SJSA1 (cell line): ENCODE measurements around the gene DEAF1. TPM values are rescaled to one million over a fixed set of nuclear protein-coding genes. Genes with fewer than 3 reads are reported as not detected.

Source experiments
- DNase-seq, 2 experiments: peaks; one replicate each; pipeline ENCODE4 v3.0.0-alpha.2; 2015 to 2020; ENCODE audit warnings: low spot score in 2 of 2, low read depth in 1 of 2
- H3K27ac ChIP-seq: fragments of 250-450 bp; sonication (Bioruptor Pico); 2 replicates; pipeline ENCODE4 v1.5.1; 2020; ENCODE audit warnings: mild to moderate bottlenecking, moderate library complexity
- H3K27me3 ChIP-seq: fragments of 250-450 bp; sonication (Bioruptor Pico); replicated peaks from 2 replicates; pipeline ENCODE4 v1.5.1; 2020; ENCODE audit warnings: mild to moderate bottlenecking, moderate library complexity
- H3K36me3 ChIP-seq: fragments of 250-450 bp; sonication (Bioruptor Pico); 2 replicates; pipeline ENCODE4 v1.5.1; 2020; ENCODE audit warnings: mild to moderate bottlenecking
- H3K4me1 ChIP-seq: fragments of 250-450 bp; sonication (Bioruptor Pico); replicated peaks from 2 replicates; pipeline ENCODE4 v1.6.1; 2021; ENCODE audit warnings: mild to moderate bottlenecking
- H3K4me3 ChIP-seq: fragments of 250-450 bp; sonication (Bioruptor Pico); 2 replicates; pipeline ENCODE4 v1.5.1; 2020; ENCODE audit warnings: mild to moderate bottlenecking
- H3K9me3 ChIP-seq: fragments of 250-450 bp; sonication (Bioruptor Pico); replicated peaks from 2 replicates; pipeline ENCODE4 v1.5.1; 2020; ENCODE audit warnings: mild to moderate bottlenecking
- total RNA-seq: library from RNA; depleted of rRNA; stranded (reverse); fragments of >200 nt; shearing (Covaris generic); gene quantifications from 2 replicates; pipeline ENCODE4 v1.2.3, GENCODE V29; 2014

DEAF1 gene
- total RNA-seq, 1 experiment from 2014 or later: 8.0 TPM

- H3K36me3 ChIP-seq: no peaks in the 10 kb centered on the region
- H3K4me3 ChIP-seq: no peak overlapping the region
- no peak overlapping the region for H3K27ac ChIP-seq
- no peaks in the 10 kb centered on the region for H3K4me1 ChIP-seq
- H3K27me3 ChIP-seq: peaks cover 2% of the 10 kb centered on the region
- no peaks in the 10 kb centered on the region for H3K9me3 ChIP-seq
- DNase-seq: no peak
Observed at GRCh38 chr11:726278-727220, 31.5 kb upstream of the DEAF1 start.

- Histone ChIP-seq H3K4me1 (no peaks in the 10 kb centered on the region), H3K4me3 (no peak overlapping the region), H3K27ac (no peak overlapping the region), H3K36me3 (no peaks in the 10 kb centered on the region), H3K9me3 (no peaks in the 10 kb centered on the region), H3K27me3 (peaks cover 9% of the 10 kb centered on the region)
- DNase-seq: no peak
Observed at GRCh38 chr11:725624-726202, 30.7 kb upstream of the DEAF1 start.

- no peaks in the 10 kb centered on the region for H3K4me1 ChIP-seq
- H3K4me3 ChIP-seq: no peak overlapping the region
- no peaks in the 10 kb centered on the region for H3K9me3 ChIP-seq
- H3K27ac ChIP-seq: no peak overlapping the region
- H3K27me3 ChIP-seq: peaks cover 17% of the 10 kb centered on the region
- no peaks in the 10 kb centered on the region for H3K36me3 ChIP-seq
- no peak for DNase-seq
Observed at GRCh38 chr11:724778-725386, 29.9 kb upstream of the DEAF1 start.

GRCh38 chr11:724049-724777 lies 29.2 kb upstream of the DEAF1 start:
- DNase-seq: no peak
- Histone ChIP-seq H3K27me3 (peaks cover 24% of the 10 kb centered on the region), H3K27ac (no peak overlapping the region)

GRCh38 chr11:723120-723883 lies 28.3 kb upstream of the DEAF1 start:
- H3K4me3 ChIP-seq: no peak overlapping the region
- peaks cover 27% of the 10 kb centered on the region for H3K27me3 ChIP-seq
- H3K9me3 ChIP-seq: no peaks in the 10 kb centered on the region
- DNase-seq: no peak
- H3K27ac ChIP-seq: no peak overlapping the region
- no peaks in the 10 kb centered on the region for H3K4me1 ChIP-seq
- H3K36me3 ChIP-seq: no peaks in the 10 kb centered on the region

More at GRCh38 chr11:724049-724777, 29.2 kb upstream of the DEAF1 start:
- H3K9me3 ChIP-seq: no peaks in the 10 kb centered on the region
- no peak overlapping the region for H3K4me3 ChIP-seq
- H3K36me3 ChIP-seq: no peaks in the 10 kb centered on the region
- H3K4me1 ChIP-seq: no peaks in the 10 kb centered on the region

GRCh38 chr11:722346-722811 lies 27.4 kb upstream of the DEAF1 start:
- Histone ChIP-seq H3K4me3 (no peak overlapping the region), H3K27ac (no peak overlapping the region)
- no peak for DNase-seq

GRCh38 chr11:721741-722345 lies 26.8 kb upstream of the DEAF1 start:
- Histone ChIP-seq H3K9me3 (no peaks in the 10 kb centered on the region), H3K36me3 (no peaks in the 10 kb centered on the region), H3K4me3 (no peak overlapping the region), H3K27me3 (peaks cover 27% of the 10 kb centered on the region), H3K27ac (no peak overlapping the region), H3K4me1 (no peaks in the 10 kb centered on the region)
- no peak for DNase-seq

More at GRCh38 chr11:722346-722811, 27.4 kb upstream of the DEAF1 start:
- H3K27me3 ChIP-seq: peaks cover 27% of the 10 kb centered on the region
- H3K9me3 ChIP-seq: no peaks in the 10 kb centered on the region
- no peaks in the 10 kb centered on the region for H3K4me1 ChIP-seq
- H3K36me3 ChIP-seq: no peaks in the 10 kb centered on the region

GRCh38 chr11:721247-721740 lies 26.3 kb upstream of the DEAF1 start:
- no peak for DNase-seq
- peaks cover 27% of the 10 kb centered on the region for H3K27me3 ChIP-seq
- H3K27ac ChIP-seq: no peak overlapping the region
- H3K36me3 ChIP-seq: no peaks in the 10 kb centered on the region
- H3K9me3 ChIP-seq: no peaks in the 10 kb centered on the region
- no peak overlapping the region for H3K4me3 ChIP-seq
- H3K4me1 ChIP-seq: no peaks in the 10 kb centered on the region

GRCh38 chr11:720642-721246 lies 25.7 kb upstream of the DEAF1 start:
- H3K27me3 ChIP-seq: peaks cover 27% of the 10 kb centered on the region
- H3K9me3 ChIP-seq: no peaks in the 10 kb centered on the region
- no peaks in the 10 kb centered on the region for H3K36me3 ChIP-seq
- H3K27ac ChIP-seq: no peak overlapping the region
- DNase-seq: no peak
- H3K4me3 ChIP-seq: no peak overlapping the region
- H3K4me1 ChIP-seq: no peaks in the 10 kb centered on the region

GRCh38 chr11:720017-720641 lies 25.1 kb upstream of the DEAF1 start:
- H3K9me3 ChIP-seq: no peaks in the 10 kb centered on the region
- no peak overlapping the region for H3K4me3 ChIP-seq
- no peak for DNase-seq
- no peaks in the 10 kb centered on the region for H3K4me1 ChIP-seq
- H3K36me3 ChIP-seq: no peaks in the 10 kb centered on the region
- peaks cover 27% of the 10 kb centered on the region for H3K27me3 ChIP-seq
- no peak overlapping the region for H3K27ac ChIP-seq

GRCh38 chr11:719214-720016 lies 24.4 kb upstream of the DEAF1 start:
- Histone ChIP-seq H3K36me3 (no peaks in the 10 kb centered on the region), H3K27me3 (peaks cover 27% of the 10 kb centered on the region), H3K4me3 (no peak overlapping the region), H3K4me1 (no peaks in the 10 kb centered on the region), H3K27ac (no peak overlapping the region), H3K9me3 (no peaks in the 10 kb centered on the region)
- DNase-seq: no peak
